GM12878 (cell line): Measurements from ENCODE around the gene UBR2.

Experiments
- TAF1 ChIP-seq: IDR thresholded peaks from 2 replicates; pipeline ENCODE4 v1.6.1; 2011; ENCODE audit warnings: mild to moderate bottlenecking, low read depth, low read length, borderline replicate concordance
- USF1 ChIP-seq: IDR thresholded peaks from 2 replicates; pipeline ENCODE4 v1.6.1; 2011; ENCODE audit warnings: borderline replicate concordance, low read depth, mild to moderate bottlenecking, moderate library complexity, mixed read lengths, low read length; ENCODE audit not compliant: insufficient read depth; ENCODE audit errors: extremely low read length

GRCh38 chr6:42629845-42630244 lies 66.0 kb downstream of the UBR2 start:
- TF ChIP-seq USF1 (no peak), TAF1 (no peak)
